ENCODE measurements around the gene FAT1.

Gene FAT1

GRCh38 chr4:186702297-186702696, 21.4 kb downstream of the FAT1 start:
- CTCF ChIA-PET = no interaction called here
- DNase-seq (ENCODE audit: low spot score) = no peak
- TF ChIP-seq CTCF (conservative IDR thresholded peaks at IDR 0.05; ENCODE audit: low read depth) = no peak
- POLR2A ChIA-PET (ENCODE audit: low non-redundant PET) = no interaction called here
- no peak overlapping the region for H3K27ac ChIP-seq

GRCh38 chr4:186701788-186702187, 21.9 kb downstream of the FAT1 start:
- no peak for TF ChIP-seq CTCF (conservative IDR thresholded peaks at IDR 0.05; ENCODE audit: low read depth)
- DNase-seq (ENCODE audit: low spot score) = no peak
- ChIA-PET CTCF (interaction anchor here (0.6 kb wide), 1 partner anchor 1193 kb away, joined by 6 read pairs; no protein-coding TSS in a partner anchor), POLR2A (ENCODE audit: low non-redundant PET) (no interaction called here)
- H3K27ac ChIP-seq = peak overlapping the region; percentile 65

GRCh38 chr4:186701273-186701672, 22.4 kb downstream of the FAT1 start:
- CTCF ChIA-PET = interaction anchor here (0.6 kb wide), 1 partner anchor 1193 kb away, joined by 6 read pairs; no protein-coding TSS in a partner anchor
- POLR2A ChIA-PET (ENCODE audit: low non-redundant PET) = no interaction called here
- no peak for DNase-seq (ENCODE audit: low spot score)
- no peak for TF ChIP-seq CTCF (conservative IDR thresholded peaks at IDR 0.05; ENCODE audit: low read depth)
- H3K27ac ChIP-seq = peak overlapping the region; percentile 65

- POLR2A ChIA-PET (ENCODE audit: low non-redundant PET) = no interaction called here
- no peak for DNase-seq (ENCODE audit: low spot score)
- CTCF ChIA-PET = no interaction called here
- H3K27ac ChIP-seq = peak overlapping the region; percentile 65
- TF ChIP-seq CTCF (conservative IDR thresholded peaks at IDR 0.05; ENCODE audit: low read depth) = no peak
Observed at GRCh38 chr4:186700746-186701145, 22.9 kb downstream of the FAT1 start.

- DNase-seq (ENCODE audit: low spot score) = no peak
- no peak for TF ChIP-seq CTCF (conservative IDR thresholded peaks at IDR 0.05; ENCODE audit: low read depth)
- POLR2A ChIA-PET (ENCODE audit: low non-redundant PET) = no interaction called here
- CTCF ChIA-PET = interaction anchor here (0.6 kb wide), 1 partner anchor 29 kb away, joined by 3 read pairs; no protein-coding TSS in a partner anchor
- H3K27ac ChIP-seq = peak overlapping the region; percentile 65
Observed at GRCh38 chr4:186699881-186700397, 23.7 kb downstream of the FAT1 start.

- POLR2A ChIA-PET (ENCODE audit: low non-redundant PET) = no interaction called here
- TF ChIP-seq CTCF (conservative IDR thresholded peaks at IDR 0.05; ENCODE audit: low read depth) = no peak
- CTCF ChIA-PET = interaction anchor here (0.6 kb wide), 1 partner anchor 28 kb away, joined by 3 read pairs; no protein-coding TSS in a partner anchor
- peak; percentile 38 for DNase-seq (ENCODE audit: low spot score)
- H3K27ac ChIP-seq = no peak overlapping the region
Observed at GRCh38 chr4:186699298-186699697, 24.4 kb downstream of the FAT1 start.

Measured in RWPE1 (cell line).